Lung (tissue), 12 donors: ENCODE data around the gene MAG. TPM values are rescaled to one million over a fixed set of nuclear protein-coding genes. Genes with fewer than 3 reads are reported as not detected.

ENCODE experiments used
- ATAC-seq: fragments of 200-7000 bp; cut with Tn5 transposase; one replicate; pipeline ENCODE4 v1.9.1; 2020; ENCODE audit warnings: moderate number of reproducible peaks; ENCODE audit not compliant: insufficient read depth, low FRiP score
- DNase-seq, 3 donors: peaks; one replicate each; pipeline ENCODE4 v3.0.0-alpha.2; 2013 to 2017
- H3K27ac ChIP-seq, 2 donors: one replicate each; pipeline ENCODE4 v1.5.1; 2013; ENCODE audit warnings: mild to moderate bottlenecking in 2 of 2, moderate library complexity in 2 of 2, control low read depth in 1 of 2, inconsistent platforms in 1 of 2, low read depth in 1 of 2, low read length in 1 of 2
- H3K27me3 ChIP-seq, 3 donors: one replicate each; pipeline ENCODE4 v1.5.1; 2013; ENCODE audit warnings: low read length in 2 of 3; ENCODE audit not compliant: control insufficient read depth in 3 of 3, insufficient read depth in 3 of 3
- H3K36me3 ChIP-seq, 4 donors: one replicate each; pipeline ENCODE4 v1.5.1; 2013; ENCODE audit warnings: low read length in 4 of 4, mild to moderate bottlenecking in 1 of 4, moderate library complexity in 1 of 4; ENCODE audit not compliant: control insufficient read depth in 4 of 4, insufficient read depth in 4 of 4
- H3K4me1 ChIP-seq, 5 donors: one replicate each; pipeline ENCODE4 v1.5.1; 2013; ENCODE audit warnings: low read length in 5 of 5, mild to moderate bottlenecking in 2 of 5, moderate library complexity in 1 of 5; ENCODE audit not compliant: control insufficient read depth in 5 of 5, insufficient read depth in 5 of 5
- H3K4me3 ChIP-seq: one replicate; pipeline ENCODE4 v1.5.1; 2013; ENCODE audit warnings: mild to moderate bottlenecking, control low read depth, moderate library complexity
- H3K9ac ChIP-seq, 2 donors: one replicate each; pipeline ENCODE4 v1.5.1; 2013; ENCODE audit warnings: low read length in 2 of 2, control low read depth in 1 of 2; ENCODE audit not compliant: insufficient read depth in 1 of 2
- H3K9me3 ChIP-seq, 4 donors: one replicate each; pipeline ENCODE4 v1.5.1; 2013; ENCODE audit warnings: low read length in 3 of 4, mild to moderate bottlenecking in 1 of 4, moderate library complexity in 1 of 4; ENCODE audit not compliant: control insufficient read depth in 4 of 4, insufficient read depth in 3 of 4
- WGBS, 2 donors: extraction: QIAGEN DNeasy Blood & Tissue Kit; methylation state at CpG; one replicate each; pipeline ENCODE4 v1.1.7; 2013; 5-methylcytosine and 5-hydroxymethylcytosine counted together
- polyA plus RNA-seq, 2 donors: library from polyadenylated mRNA; stranded (reverse); fragments of 200-250 nt; gene quantifications; one replicate each; pipeline ENCODE4 v1.2.1, GENCODE V29; 2013
- total RNA-seq, 2 donors: library from RNA; depleted of rRNA in 1 of 2; stranded (reverse); fragments of >200 nt in 1 of 2; gene quantifications; one replicate each; pipeline ENCODE4 v1.2.1, GENCODE V29; 2014 to 2021
- TF ChIP-seq, protein P1 (sequence below): IDR thresholded peaks from 2 replicates; pipeline ENCODE4 v1.5.1; 2012; ENCODE audit warnings: mild to moderate bottlenecking; ENCODE audit errors: control extremely low read depth, extremely low read depth
- donor health status: control.
- donor health status: control.
- donor health status: Bipolar disorder and iron deficiency.
- donor health status: healthy.
- donor health status: DM: yes; HTN: yes; CAD: no.

Gene MAG
- total and polyA plus RNA-seq, 4 donors = 0.08 to 8.8 (median 1.9) TPM

- Histone ChIP-seq H3K4me3 (no peak overlapping the region), H3K9ac (no peak overlapping the region), H3K36me3 (peaks cover 0 to 2% (median 0%) of the 10 kb centered on the region in 4 donors), H3K9me3 (peaks cover 0 to 13% (median 0%) of the 10 kb centered on the region in 4 donors), H3K27ac (no peak overlapping the region), H3K4me1 (peaks cover 0 to 13% (median 3%) of the 10 kb centered on the region in 5 donors), H3K27me3 (no peaks in the 10 kb centered on the region)
- TF ChIP-seq, protein P1, sequence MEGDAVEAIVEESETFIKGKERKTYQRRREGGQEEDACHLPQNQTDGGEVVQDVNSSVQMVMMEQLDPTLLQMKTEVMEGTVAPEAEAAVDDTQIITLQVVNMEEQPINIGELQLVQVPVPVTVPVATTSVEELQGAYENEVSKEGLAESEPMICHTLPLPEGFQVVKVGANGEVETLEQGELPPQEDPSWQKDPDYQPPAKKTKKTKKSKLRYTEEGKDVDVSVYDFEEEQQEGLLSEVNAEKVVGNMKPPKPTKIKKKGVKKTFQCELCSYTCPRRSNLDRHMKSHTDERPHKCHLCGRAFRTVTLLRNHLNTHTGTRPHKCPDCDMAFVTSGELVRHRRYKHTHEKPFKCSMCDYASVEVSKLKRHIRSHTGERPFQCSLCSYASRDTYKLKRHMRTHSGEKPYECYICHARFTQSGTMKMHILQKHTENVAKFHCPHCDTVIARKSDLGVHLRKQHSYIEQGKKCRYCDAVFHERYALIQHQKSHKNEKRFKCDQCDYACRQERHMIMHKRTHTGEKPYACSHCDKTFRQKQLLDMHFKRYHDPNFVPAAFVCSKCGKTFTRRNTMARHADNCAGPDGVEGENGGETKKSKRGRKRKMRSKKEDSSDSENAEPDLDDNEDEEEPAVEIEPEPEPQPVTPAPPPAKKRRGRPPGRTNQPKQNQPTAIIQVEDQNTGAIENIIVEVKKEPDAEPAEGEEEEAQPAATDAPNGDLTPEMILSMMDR = no peak
- ATAC-seq (no peak), DNase-seq (no peak)
- 53 to 73% methylated on average over 39 to 55 of the region's 55 CpGs for WGBS, 2 donors
These were observed 7.8 kb downstream of the MAG start for GRCh38 chr19:35299523-35300338.

GRCh38 chr19:35300339-35300649 lies 8.3 kb downstream of the MAG start:
- H3K9ac ChIP-seq = no peak overlapping the region
- TF ChIP-seq, protein P1 = no peak
- peaks cover 0 to 7% (median 2%) of the 10 kb centered on the region in 5 donors for H3K4me1 ChIP-seq
- H3K27me3 ChIP-seq = no peaks in the 10 kb centered on the region
- H3K4me3 ChIP-seq = no peak overlapping the region
- ATAC-seq (no peak), DNase-seq (no peak)
- H3K27ac ChIP-seq = no peak overlapping the region
- peaks cover 0 to 2% (median 0%) of the 10 kb centered on the region in 4 donors for H3K36me3 ChIP-seq
- peaks cover 0 to 13% (median 0%) of the 10 kb centered on the region in 4 donors for H3K9me3 ChIP-seq
- WGBS, 2 donors = 89 to 91% methylated on average over 10 of the region's 10 CpGs

DNA sequence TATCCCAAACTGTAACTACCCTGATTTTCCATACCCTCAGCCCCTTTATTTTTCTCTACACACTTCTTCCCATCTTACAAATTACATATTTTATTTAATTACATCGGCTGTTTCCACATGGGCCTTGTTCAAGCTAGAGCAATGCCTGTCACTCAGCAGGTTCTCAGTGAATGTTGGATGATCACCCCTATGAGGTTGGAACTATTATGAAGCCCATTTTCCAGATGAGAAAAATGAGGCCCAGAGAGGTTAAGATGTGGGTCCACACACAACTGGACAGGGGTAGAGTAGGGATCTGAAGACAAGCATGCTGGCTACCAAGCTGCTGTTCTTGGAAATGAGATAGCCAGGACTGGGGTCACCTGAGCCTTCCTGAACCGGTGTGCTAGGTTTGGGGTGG lies 10.0 kb downstream of the MAG start:
- no peak overlapping the region for H3K4me3 ChIP-seq
- peaks cover 0 to 3% (median 0%) of the 10 kb centered on the region in 5 donors for H3K4me1 ChIP-seq
- no peaks in the 10 kb centered on the region for H3K27me3 ChIP-seq
- TF ChIP-seq, protein P1 = no peak
- peaks cover 0 to 14% (median 0%) of the 10 kb centered on the region in 4 donors for H3K9me3 ChIP-seq
- no peak for DNase-seq
- WGBS, 2 donors = 96 to 98% methylated on average over 2 of the region's 2 CpGs
- no peak overlapping the region for H3K9ac ChIP-seq
- no peak overlapping the region for H3K27ac ChIP-seq
- H3K36me3 ChIP-seq = peaks cover 0 to 2% (median 0%) of the 10 kb centered on the region in 4 donors
- ATAC-seq = no peak
